Measurements from ENCODE around the gene SND1.

The SND1 gene

GRCh38 chr7:127781081-127781480 lies 129.1 kb downstream of the SND1 start:
- no peak for DNase-seq (ENCODE audit: low spot score)
- TF ChIP-seq, protein P1, sequence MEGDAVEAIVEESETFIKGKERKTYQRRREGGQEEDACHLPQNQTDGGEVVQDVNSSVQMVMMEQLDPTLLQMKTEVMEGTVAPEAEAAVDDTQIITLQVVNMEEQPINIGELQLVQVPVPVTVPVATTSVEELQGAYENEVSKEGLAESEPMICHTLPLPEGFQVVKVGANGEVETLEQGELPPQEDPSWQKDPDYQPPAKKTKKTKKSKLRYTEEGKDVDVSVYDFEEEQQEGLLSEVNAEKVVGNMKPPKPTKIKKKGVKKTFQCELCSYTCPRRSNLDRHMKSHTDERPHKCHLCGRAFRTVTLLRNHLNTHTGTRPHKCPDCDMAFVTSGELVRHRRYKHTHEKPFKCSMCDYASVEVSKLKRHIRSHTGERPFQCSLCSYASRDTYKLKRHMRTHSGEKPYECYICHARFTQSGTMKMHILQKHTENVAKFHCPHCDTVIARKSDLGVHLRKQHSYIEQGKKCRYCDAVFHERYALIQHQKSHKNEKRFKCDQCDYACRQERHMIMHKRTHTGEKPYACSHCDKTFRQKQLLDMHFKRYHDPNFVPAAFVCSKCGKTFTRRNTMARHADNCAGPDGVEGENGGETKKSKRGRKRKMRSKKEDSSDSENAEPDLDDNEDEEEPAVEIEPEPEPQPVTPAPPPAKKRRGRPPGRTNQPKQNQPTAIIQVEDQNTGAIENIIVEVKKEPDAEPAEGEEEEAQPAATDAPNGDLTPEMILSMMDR (IDR thresholded peaks at IDR 0.05; ENCODE audit: extremely low read depth, missing control alignments) = no peak

DNA sequence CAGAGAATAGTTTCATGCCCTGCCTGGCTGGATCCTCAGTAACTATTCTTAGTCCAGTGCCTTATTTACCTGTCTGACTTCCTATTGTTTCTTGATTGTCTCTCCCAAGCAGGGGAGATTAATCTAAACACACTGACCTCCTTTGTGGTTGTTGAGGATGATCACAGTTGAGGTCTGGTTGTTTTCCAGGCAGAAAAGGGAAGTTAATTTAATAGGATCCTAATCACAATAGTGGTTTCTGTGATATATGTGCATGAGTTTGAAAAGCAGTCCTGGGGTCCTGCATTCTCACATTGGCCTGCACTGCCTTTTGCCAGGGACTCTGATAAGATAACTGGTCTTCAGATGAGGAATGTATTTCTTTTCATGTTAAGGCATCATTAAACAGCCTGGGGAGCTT lies 130.1 kb downstream of the SND1 start:
- DNase-seq (ENCODE audit: low spot score) = no peak
- TF ChIP-seq, protein P1 (IDR thresholded peaks at IDR 0.05; ENCODE audit: extremely low read depth, missing control alignments) = no peak

- TF ChIP-seq, protein P1 (IDR thresholded peaks at IDR 0.05; ENCODE audit: extremely low read depth, missing control alignments) = no peak
- DNase-seq (ENCODE audit: low spot score) = no peak
These were observed 130.9 kb downstream of the SND1 start for GRCh38 chr7:127782654-127783559.

- DNase-seq (ENCODE audit: low spot score) = no peak
- TF ChIP-seq, protein P1 (IDR thresholded peaks at IDR 0.05; ENCODE audit: extremely low read depth, missing control alignments) = no peak
These were observed 134.2 kb downstream of the SND1 start for GRCh38 chr7:127786184-127786583.

GRCh38 chr7:127789031-127789430 lies 137.0 kb downstream of the SND1 start:
- DNase-seq (ENCODE audit: low spot score) = no peak
- TF ChIP-seq, protein P1 (IDR thresholded peaks at IDR 0.05; ENCODE audit: extremely low read depth, missing control alignments) = no peak

DNA sequence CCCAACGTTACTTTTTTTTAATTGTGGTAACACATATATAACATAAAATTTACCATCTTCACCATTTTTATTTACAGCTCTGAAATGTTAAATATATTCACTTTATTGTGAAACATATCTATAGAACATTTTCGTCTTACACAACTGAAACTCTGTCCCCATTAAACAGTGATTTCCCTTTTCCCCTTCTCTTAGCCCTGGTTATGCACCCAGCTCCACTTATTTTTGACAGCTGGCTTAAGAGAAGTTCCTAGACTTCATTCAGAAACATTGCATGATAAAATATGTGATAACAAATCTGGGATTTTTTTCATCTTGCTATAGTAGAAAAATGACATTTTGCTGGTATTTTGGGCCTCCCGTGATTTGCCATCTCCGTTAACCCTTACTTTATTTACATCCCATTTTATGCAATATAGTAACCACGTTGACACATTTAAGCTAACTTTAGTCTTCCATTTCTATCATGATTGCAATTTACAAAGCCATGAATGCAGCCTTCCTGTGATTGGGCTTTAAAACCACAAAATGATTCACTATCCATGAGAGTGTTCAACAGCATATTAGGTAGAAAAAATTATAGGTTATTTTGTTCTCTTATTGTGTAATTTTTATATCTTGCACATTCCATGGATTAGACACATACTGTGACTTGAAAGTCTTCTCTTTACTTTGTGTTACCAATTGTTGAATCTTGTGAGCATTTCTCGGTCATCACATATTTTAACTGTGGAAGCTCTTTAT lies 139.6 kb downstream of the SND1 start:
- DNase-seq (ENCODE audit: low spot score) = no peak
- TF ChIP-seq, protein P1 (IDR thresholded peaks at IDR 0.05; ENCODE audit: extremely low read depth, missing control alignments) = no peak

All from GM20000 (cell line).